Measurements from ENCODE around the gene PPM1D. TPM values are rescaled to one million over a fixed set of nuclear protein-coding genes. Genes with fewer than 3 reads are reported as not detected.
A peak's percentile ranks its signal among the peaks of the same experiment; 100 is the strongest.

PPM1D gene
- total RNA-seq, 4 donors from 2014 or later, result 10.9 to 31.1 (median 16.7) TPM

DNA sequence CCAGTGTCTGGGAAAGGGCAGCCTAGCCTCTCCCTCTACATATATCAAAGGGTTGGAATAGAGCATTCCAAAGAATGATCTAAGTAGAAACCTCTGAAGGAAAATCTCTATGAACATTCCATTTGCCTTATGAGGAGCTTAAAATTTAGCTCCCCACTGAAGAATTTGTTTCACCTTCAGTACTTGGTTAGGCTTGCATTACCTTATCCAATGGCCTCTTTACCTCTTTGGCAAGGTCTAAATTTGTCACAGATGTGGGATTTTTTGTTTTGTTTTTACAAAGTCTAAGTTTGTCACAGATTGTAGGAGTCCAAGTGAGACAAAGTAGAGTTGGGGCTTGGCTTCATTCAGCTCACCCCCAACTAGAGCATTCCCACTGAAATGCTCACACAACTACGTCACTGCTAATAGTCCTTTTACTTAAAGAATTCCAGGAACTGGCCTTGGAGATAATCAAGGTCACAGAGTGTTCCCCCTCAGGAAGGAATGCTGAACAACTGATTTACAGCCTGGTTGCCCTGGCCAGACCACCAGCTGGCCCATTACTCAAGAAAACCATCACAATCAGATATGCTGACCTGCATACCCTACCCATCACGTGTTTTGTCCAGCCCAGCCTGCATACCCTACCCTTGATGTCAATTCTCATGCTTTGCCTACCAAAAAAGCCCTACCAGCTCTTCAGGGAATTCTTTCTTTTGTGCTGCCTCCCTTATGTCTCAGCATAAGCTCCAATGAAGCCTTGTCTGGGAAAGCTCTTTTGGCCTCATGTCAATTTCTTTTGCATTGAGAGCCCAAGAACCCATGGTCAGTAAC lies 26.5 kb upstream of the PPM1D start:
- intact Hi-C loops (cut with DNase I; ENCODE audit: low total_unique reads), result no loop called here
- 63 to 70% methylated on average over 2 of the region's 2 CpGs for WGBS, 2 donors
- TF ChIP-seq POLR2A (IDR thresholded peaks at IDR 0.05), result no peak
- TF ChIP-seq, protein P1, sequence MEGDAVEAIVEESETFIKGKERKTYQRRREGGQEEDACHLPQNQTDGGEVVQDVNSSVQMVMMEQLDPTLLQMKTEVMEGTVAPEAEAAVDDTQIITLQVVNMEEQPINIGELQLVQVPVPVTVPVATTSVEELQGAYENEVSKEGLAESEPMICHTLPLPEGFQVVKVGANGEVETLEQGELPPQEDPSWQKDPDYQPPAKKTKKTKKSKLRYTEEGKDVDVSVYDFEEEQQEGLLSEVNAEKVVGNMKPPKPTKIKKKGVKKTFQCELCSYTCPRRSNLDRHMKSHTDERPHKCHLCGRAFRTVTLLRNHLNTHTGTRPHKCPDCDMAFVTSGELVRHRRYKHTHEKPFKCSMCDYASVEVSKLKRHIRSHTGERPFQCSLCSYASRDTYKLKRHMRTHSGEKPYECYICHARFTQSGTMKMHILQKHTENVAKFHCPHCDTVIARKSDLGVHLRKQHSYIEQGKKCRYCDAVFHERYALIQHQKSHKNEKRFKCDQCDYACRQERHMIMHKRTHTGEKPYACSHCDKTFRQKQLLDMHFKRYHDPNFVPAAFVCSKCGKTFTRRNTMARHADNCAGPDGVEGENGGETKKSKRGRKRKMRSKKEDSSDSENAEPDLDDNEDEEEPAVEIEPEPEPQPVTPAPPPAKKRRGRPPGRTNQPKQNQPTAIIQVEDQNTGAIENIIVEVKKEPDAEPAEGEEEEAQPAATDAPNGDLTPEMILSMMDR (IDR thresholded peaks at IDR 0.05), result no peak
- DNase-seq (ENCODE audit: low spot score in 2 of 2), result peak in 1 of 2 donors; percentile 49
- H3K4me3 ChIP-seq (ENCODE audit: low read depth, poor library complexity, severe bottlenecking), result no peak overlapping the region

DNA sequence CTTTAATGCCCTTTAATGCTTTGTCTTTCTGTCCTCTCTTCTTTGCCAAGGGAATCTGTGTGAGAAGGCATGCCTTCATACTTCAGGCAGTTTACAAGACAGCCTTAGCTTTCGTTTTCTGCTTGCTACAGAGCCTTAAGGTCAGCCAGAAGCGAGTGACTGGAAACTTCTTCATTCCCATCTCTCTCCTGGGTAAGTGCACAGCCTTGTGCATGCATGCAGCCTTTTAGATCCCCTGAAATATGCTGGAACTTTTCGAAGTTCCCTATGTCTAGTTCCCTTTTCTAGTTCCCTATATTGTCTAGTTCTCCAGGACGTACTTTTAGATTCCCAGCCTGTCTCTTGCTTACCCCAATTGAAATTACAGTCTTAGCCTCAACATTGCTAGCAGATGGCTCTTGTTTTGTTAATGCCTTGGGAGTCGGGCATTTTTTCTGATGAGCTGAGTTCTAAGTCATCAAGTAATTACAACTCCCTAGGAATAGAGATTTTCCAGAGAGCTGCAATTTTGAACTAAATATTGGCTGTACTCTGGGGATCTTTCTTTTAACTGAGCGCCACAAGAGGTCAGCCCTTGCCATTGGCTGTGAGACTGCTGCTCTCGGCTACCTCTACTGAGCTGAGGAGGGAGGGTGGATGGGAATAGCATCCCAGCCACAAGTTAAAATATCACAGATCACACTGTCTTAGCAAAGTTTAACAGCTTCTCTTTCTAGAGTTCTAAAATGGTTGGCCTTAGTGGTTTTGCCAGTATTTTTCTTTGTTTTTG lies 22.7 kb upstream of the PPM1D start:
- peak overlapping the region; percentile 13 for H3K4me3 ChIP-seq (ENCODE audit: low read depth, poor library complexity, severe bottlenecking)
- no peak for TF ChIP-seq POLR2A (IDR thresholded peaks at IDR 0.05)
- 25 to 27% methylated on average over 7 of the region's 7 CpGs for WGBS, 2 donors
- intact Hi-C loops (cut with DNase I; ENCODE audit: low total_unique reads), result no loop called here
- DNase-seq (ENCODE audit: low spot score in 2 of 2), result peak in 1 of 2 donors; percentile 52

DNA sequence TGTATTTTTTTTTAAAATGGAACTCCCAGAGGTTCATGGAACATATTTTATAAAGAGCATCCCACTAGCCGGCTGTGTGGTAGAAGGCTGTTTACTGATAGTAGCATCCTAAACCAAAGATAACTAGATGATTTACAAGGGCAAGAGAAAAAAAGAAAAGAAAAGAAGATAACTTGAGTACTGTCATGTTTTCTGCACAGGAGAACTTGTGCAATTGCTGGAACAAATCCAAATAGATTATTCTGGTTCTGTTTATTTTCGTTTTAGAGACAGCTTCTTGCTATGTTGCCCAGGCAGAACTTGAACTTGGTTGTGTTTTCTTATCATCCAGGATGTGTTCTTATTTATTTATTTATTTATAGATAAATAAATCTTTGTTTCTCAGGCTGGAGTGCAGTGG lies 20.9 kb upstream of the PPM1D start:
- 42 to 48% methylated on average over 2 of the region's 2 CpGs for WGBS, 2 donors
- TF ChIP-seq, protein P1 (IDR thresholded peaks at IDR 0.05), result no peak
- no peak for TF ChIP-seq POLR2A (IDR thresholded peaks at IDR 0.05)
- intact Hi-C loops (cut with DNase I; ENCODE audit: low total_unique reads), result no loop called here
- no peak overlapping the region for H3K4me3 ChIP-seq (ENCODE audit: low read depth, poor library complexity, severe bottlenecking)
- DNase-seq (ENCODE audit: low spot score in 2 of 2), result no peak

DNA sequence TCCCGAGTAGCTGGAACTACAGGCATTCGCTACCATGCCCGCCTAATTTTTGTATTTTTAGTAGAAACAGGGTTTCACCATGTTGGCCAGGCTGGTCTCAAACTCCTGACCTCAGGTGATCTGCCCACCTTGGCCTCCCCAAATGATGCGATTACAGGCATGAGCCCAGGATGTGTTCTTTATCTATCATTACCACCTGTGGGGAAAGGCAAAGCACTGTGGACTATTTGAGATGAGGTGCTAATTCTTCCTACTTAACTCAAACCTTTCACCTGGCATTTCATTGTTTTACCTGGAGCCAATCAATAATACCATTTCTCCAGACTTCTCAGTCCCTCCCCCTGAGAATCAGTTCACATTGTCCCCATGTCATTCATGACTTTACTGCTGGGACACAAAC lies 20.4 kb upstream of the PPM1D start:
- TF ChIP-seq POLR2A (IDR thresholded peaks at IDR 0.05), result no peak
- TF ChIP-seq, protein P1 (IDR thresholded peaks at IDR 0.05), result no peak
- no peak overlapping the region for H3K4me3 ChIP-seq (ENCODE audit: low read depth, poor library complexity, severe bottlenecking)
- intact Hi-C loops (cut with DNase I; ENCODE audit: low total_unique reads), result no loop called here
- whole genome bisulfite sequencing, 2 donors, result 91 to 96% methylated on average over 4 of the region's 4 CpGs
- DNase-seq (ENCODE audit: low spot score in 2 of 2), result no peak

DNA sequence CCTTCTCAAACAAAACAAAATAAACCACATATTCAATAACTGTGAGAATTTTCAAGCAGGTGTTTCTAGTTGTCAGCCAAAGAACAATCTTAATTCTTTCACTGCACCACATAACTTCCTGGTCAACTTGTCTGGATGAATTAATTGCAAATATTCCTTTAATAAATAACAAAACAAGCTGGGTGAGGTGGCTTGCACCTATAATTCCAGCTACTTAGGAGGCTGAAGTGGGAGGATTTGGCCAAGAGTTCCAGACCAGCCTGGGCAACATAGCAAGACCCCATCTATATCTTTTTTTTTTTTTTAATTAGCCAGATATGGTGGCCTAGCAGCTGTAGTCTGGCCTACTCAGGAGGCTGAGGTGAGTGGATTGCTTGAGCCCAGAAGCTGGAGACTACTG lies 17.0 kb upstream of the PPM1D start:
- no peak for DNase-seq (ENCODE audit: low spot score in 2 of 2)
- intact Hi-C loops (cut with DNase I; ENCODE audit: low total_unique reads), result no loop called here
- TF ChIP-seq, protein P1 (IDR thresholded peaks at IDR 0.05), result no peak
- no peak for TF ChIP-seq POLR2A (IDR thresholded peaks at IDR 0.05)
- no peak overlapping the region for H3K4me3 ChIP-seq (ENCODE audit: low read depth, poor library complexity, severe bottlenecking)

DNA sequence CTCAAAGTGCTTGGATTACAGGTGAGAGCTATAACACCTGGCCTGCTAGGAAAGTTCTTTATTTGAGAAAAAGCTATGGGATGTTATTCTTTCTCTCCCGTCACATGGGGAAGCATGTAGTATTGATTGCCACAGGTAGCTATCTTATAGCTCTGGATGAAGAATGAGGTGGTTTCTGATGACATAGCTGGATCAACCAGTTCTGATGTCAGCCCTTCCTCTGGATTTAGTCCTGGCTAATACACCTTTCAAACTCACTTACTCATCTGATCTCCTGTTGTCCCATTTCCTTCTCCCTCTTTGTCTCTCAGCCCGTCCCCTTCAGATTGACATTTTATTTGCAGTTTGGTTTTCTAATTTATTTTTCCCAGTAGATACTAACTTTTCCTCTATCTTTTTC lies 14.1 kb upstream of the PPM1D start:
- intact Hi-C loops (cut with DNase I; ENCODE audit: low total_unique reads), result no loop called here
- WGBS, 2 donors, result 88 to 94% methylated on average over 2 of the region's 2 CpGs
- TF ChIP-seq, protein P1 (IDR thresholded peaks at IDR 0.05), result no peak
- TF ChIP-seq POLR2A (IDR thresholded peaks at IDR 0.05), result no peak

More for the DNA sequence above, 14.1 kb upstream of the PPM1D start:
- no peak overlapping the region for H3K4me3 ChIP-seq (ENCODE audit: low read depth, poor library complexity, severe bottlenecking)
- DNase-seq (ENCODE audit: low spot score in 2 of 2), result no peak
